Renal pelvis (tissue), 4 donors: ENCODE measurements around the gene CRIP1. TPM values are rescaled to one million over a fixed set of nuclear protein-coding genes. Genes with fewer than 3 reads are reported as not detected.

Experiments used
- DNase-seq: peaks from one replicate; pipeline ENCODE4 v3.0.0-alpha.2; 2013
- polyA plus RNA-seq, 3 donors: library from polyadenylated mRNA; unstranded; fragments of 120-200 nt; gene quantifications; one replicate each; pipeline ENCODE4 v1.2.1, GENCODE V29; 2013; ENCODE audit not compliant: insufficient read length in 3 of 3

The CRIP1 gene
- polyA plus RNA-seq, 3 donors = 28.8 to 36.6 (median 34.6) TPM

GRCh38 chr14:105501504-105502291, 15.0 kb downstream of the CRIP1 start:
- DNase-seq = no peak

GRCh38 chr14:105502446-105503295, 16.0 kb downstream of the CRIP1 start:
- DNase-seq = no peak

- DNase-seq = no peak
Observed at GRCh38 chr14:105503296-105503640, 16.6 kb downstream of the CRIP1 start.

GRCh38 chr14:105503935-105504692, 17.4 kb downstream of the CRIP1 start:
- no peak for DNase-seq

- no peak for DNase-seq
Observed at GRCh38 chr14:105505101-105505500, 18.4 kb downstream of the CRIP1 start.

- DNase-seq = no peak
Observed at GRCh38 chr14:105507247-105507646, 20.6 kb downstream of the CRIP1 start.

- DNase-seq = no peak
Observed at GRCh38 chr14:105508069-105508468, 21.4 kb downstream of the CRIP1 start.

- no peak for DNase-seq
Observed at GRCh38 chr14:105508601-105509000, 21.9 kb downstream of the CRIP1 start.

- DNase-seq = no peak
Observed at GRCh38 chr14:105517096-105517495, 30.4 kb downstream of the CRIP1 start.

- no peak for DNase-seq
Observed at GRCh38 chr14:105519946-105520698, 33.4 kb downstream of the CRIP1 start.

- no peak for DNase-seq
Observed at GRCh38 chr14:105525326-105525725, 38.6 kb downstream of the CRIP1 start.

- no peak for DNase-seq
Observed at GRCh38 chr14:105525861-105526775, 39.4 kb downstream of the CRIP1 start, which contains the start of gene TMEM121. TMEM121 (plus strand) TSS chr14:105526583; CDS start chr14:105528835, 2,252 bp downstream.

- no peak for DNase-seq
Observed at GRCh38 chr14:105526776-105527380, 40.2 kb downstream of the CRIP1 start.

- no peak for DNase-seq
Observed at GRCh38 chr14:105527381-105527825, 40.7 kb downstream of the CRIP1 start.

- DNase-seq = peak; percentile 74
Observed at GRCh38 chr14:105527826-105528585, 41.3 kb downstream of the CRIP1 start.

- DNase-seq = no peak
Observed at GRCh38 chr14:105528586-105529318, 42.1 kb downstream of the CRIP1 start.

GRCh38 chr14:105529319-105529568, 42.6 kb downstream of the CRIP1 start:
- DNase-seq = no peak

GRCh38 chr14:105529569-105530284, 43.0 kb downstream of the CRIP1 start:
- DNase-seq = no peak
